ENCODE data around the gene LDLRAD4. TPM values are rescaled to one million over a fixed set of nuclear protein-coding genes. Genes with fewer than 3 reads are reported as not detected.

The LDLRAD4 gene
- polyA plus RNA-seq, 3 donors, result 9.5 to 10.1 (median 9.6) TPM

DNA sequence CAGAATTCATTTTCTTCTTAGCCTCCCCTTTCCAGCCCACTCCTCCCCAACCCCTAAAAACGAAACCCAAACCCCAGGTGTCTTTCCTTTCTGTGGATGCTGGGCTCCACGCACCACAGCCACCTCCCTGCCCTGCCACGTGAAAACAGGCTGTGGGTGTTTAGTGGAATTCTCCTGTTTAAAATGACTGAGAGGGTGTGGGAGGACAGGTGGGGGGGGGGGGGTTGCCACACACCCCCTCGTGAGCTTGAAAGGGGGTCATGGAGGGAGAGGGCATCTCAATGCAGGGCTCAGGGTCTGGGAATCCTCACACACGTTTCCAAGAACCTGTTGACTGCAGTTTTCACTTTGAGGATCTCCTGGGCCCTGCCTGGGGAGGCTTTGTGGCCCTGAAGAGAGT lies 397.5 kb downstream of the LDLRAD4 start:
- DNase-seq (ENCODE audit: low read depth in 3 of 3, low spot score in 2 of 3), result no peak

- DNase-seq (ENCODE audit: low read depth in 3 of 3, low spot score in 2 of 3), result no peak
These were observed 398.0 kb downstream of the LDLRAD4 start for GRCh38 chr18:13616525-13617035.

DNA sequence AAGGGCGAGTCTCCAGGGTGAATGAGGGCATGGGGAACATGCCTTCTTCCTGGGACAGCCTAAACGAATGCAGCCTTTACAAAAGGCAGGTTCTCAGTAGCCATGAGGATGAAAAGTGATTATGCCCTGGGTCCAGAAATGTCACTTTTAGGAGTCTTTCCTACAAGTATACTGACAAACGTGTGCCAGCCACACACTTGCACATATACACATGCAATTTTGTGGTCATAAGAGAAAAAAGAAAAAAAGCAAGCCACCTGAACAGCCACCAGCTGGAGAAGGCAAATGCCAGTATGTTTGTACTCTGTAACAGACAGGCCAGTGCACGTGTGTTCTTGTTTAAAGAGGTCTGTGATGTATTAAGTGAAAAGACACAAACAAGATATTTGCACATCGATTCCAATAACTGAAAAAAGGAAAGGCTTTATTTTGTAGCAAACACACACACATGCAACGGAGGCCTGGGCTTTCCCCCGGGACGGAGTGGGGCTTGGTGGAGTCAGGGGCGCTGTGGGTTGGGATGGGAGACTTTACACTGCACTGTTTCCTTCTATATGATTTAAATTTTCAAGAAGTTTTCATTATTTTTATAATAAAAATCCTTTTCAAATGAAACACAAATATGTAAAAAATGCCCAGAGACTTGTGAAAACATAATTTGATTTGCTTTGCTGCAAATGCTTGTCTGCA lies 399.4 kb downstream of the LDLRAD4 start:
- DNase-seq (ENCODE audit: low read depth in 3 of 3, low spot score in 2 of 3), result no peak

GRCh38 chr18:13618760-13619438 lies 400.3 kb downstream of the LDLRAD4 start:
- no peak for DNase-seq (ENCODE audit: low read depth in 3 of 3, low spot score in 2 of 3)

GRCh38 chr18:13619505-13620205 lies 401.1 kb downstream of the LDLRAD4 start:
- DNase-seq (ENCODE audit: low read depth in 3 of 3, low spot score in 2 of 3), result no peak

GRCh38 chr18:13620206-13620672 lies 401.7 kb downstream of the LDLRAD4 start:
- DNase-seq (ENCODE audit: low read depth in 3 of 3, low spot score in 2 of 3), result no peak

GRCh38 chr18:13620818-13621445 lies 402.4 kb downstream of the LDLRAD4 start:
- no peak for DNase-seq (ENCODE audit: low read depth in 3 of 3, low spot score in 2 of 3)

DNA sequence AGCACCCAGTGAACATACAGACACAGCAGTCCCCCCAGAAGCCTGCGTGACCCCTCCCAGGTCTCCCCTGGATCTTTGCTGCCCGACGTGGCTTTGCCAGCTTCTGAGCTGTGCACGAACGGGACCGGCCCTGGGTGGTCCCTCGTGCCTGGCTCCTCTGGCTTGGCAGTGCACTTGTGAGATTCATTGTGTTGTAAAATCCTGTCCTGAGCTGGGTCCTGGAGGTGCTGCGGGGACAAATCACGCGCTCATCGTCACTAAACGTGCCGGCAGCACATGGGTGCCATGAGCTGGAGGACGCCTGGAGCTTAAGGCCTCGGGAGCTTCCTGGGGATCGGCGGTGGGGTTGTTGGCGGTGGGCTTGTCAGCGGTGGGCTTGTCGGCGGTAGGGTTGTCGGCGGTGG lies 402.9 kb downstream of the LDLRAD4 start:
- no peak for DNase-seq (ENCODE audit: low read depth in 3 of 3, low spot score in 2 of 3)

DNA sequence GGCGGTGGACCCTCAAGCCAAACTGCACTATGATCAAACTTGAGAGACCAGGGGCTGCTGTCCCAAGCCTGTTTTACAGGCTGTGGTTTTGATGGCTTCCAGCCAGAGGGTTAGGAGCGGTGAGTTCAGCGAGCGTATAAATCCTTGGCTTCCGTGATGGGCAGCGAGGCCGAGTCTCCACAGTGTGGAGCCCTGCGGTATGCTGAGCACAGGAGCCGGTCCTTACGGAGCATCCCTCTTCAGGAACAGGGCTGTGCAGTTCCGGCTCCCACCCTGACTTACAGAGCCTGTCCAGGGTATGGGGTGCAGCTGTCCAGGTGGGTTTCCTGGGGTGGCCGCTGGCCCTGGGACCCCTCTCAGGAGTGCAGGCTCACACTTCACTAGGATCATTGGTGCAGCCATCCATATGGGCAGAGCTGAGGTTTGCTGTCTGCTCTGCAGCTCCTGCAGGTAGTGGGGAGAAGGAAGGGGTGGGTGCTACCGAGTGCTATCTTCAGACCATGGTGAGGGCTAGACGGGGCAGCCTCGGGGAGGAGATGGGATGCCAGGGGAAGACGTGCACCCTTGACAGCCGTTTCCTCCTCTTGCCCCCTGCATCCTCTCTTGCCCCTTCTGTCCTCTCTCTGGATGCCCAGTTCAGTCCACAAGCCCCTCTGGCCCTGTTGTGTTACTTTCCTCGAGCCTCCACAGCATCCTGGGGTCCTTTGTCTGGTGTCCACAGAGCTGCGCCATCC lies 403.5 kb downstream of the LDLRAD4 start:
- DNase-seq (ENCODE audit: low read depth in 3 of 3, low spot score in 2 of 3), result no peak

GRCh38 chr18:13622751-13623150 lies 404.2 kb downstream of the LDLRAD4 start:
- no peak for DNase-seq (ENCODE audit: low read depth in 3 of 3, low spot score in 2 of 3)

- DNase-seq (ENCODE audit: low read depth in 3 of 3, low spot score in 2 of 3), result no peak
These were observed 404.8 kb downstream of the LDLRAD4 start for GRCh38 chr18:13623348-13623747.

DNA sequence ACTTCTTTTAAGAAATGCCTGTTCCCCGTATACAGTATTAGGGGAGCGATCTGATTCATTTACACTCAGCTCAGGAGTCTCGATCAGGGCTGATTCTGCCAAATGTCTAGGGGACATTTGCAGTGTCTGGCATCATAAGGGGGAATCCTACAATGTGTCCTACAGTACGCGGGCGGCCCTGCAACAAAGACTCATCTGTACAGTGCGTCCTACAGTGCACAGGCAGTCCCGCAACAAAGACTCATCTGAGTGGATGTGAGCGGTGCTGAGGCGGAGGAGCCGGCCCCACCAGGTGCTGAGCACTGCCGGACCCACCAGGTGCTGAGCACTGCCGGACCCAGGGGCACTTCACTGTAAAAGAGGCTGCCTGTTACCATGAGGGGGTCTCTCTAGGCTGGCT lies 405.3 kb downstream of the LDLRAD4 start:
- no peak for DNase-seq (ENCODE audit: low read depth in 3 of 3, low spot score in 2 of 3)

DNA sequence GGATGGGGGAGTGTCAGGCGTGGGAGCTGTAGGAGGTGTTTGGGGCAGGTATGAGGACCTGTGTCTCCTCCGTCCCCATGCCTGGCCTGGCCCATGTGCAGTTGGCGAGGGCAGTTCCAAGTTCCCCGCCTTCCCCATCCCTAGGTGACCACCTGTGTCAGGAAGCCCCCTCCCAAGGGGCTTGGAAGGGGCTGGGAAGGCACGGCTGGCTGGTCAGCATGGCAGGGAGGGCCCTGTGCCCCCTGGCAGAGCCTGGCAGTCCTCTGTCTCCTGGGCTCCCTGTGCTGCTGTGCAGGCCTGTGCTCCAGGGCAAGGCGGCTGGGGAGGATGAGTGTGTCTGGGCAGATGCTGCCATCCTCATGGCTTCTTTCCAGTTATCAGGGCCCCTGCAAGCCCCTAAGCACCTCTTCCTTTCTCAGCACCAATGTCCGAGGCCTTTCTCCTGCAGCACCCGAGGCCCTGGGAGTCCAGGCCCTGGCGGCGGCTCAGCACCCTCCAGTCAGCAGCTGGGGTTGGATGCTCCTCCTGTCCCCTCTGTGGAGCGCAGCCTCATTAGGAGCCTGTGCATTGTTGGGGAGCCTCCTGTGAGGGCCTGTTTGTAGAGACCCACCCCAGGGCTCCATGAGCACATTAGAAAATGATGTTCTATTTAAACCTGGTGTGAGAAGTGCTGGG lies 406.1 kb downstream of the LDLRAD4 start:
- DNase-seq (ENCODE audit: low read depth in 3 of 3, low spot score in 2 of 3), result no peak

DNA sequence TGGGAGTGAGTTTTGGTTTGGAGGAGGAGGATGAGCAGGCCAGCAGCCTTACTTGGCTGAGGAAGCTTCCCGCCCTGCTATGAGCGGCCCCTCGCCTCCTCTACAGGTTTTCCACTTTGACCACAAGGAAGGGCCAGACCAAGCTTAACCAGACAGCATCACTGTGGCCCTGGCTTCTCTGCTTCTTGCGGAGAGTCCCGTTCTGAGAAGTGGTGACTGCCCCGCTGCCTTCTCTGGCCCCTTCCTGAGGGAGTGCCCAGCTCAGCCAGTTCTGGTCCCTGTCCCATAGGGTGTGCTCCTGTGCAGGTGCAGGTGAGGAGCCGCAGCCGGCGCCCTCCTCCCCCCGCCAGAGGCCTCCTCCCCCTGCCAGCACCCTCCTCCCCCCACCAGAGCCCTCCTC lies 406.8 kb downstream of the LDLRAD4 start:
- DNase-seq (ENCODE audit: low read depth in 3 of 3, low spot score in 2 of 3), result no peak

DNA sequence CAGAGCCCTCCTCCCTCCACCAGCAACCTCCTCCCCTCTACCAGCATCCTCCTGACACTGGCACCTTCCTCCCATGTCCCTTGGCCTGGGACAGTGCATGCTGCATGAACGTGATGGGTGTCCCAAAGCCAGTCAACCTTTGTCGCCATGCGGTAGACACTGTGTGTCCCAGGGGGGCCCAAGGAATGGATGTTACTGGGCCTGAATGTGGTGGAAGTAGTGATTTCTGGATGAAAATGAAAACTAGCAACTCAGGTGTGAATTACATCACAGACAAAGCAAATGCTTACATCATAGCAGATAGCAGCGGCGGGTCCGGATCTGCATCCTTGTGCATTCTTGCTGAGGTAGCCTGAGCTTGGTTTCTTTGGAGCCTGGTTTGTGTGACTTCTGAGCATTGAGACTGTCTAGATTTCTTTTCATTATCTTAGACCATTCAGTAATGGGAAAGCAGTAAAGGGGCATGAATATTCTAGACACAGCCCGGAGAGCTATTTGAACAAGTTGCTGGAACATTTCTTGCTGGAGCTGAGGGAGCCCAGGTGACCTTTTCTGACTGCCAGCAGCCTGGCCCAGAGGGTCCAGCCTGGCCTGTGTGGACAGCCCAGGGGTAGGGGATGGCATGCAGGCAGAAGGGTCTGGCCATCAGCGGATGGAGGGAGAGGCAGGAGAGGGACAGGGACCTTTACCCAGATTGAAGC lies 407.4 kb downstream of the LDLRAD4 start:
- DNase-seq (ENCODE audit: low read depth in 3 of 3, low spot score in 2 of 3), result no peak

- DNase-seq (ENCODE audit: low read depth in 3 of 3, low spot score in 2 of 3), result no peak
These were observed 408.0 kb downstream of the LDLRAD4 start for GRCh38 chr18:13626544-13626908.

DNA sequence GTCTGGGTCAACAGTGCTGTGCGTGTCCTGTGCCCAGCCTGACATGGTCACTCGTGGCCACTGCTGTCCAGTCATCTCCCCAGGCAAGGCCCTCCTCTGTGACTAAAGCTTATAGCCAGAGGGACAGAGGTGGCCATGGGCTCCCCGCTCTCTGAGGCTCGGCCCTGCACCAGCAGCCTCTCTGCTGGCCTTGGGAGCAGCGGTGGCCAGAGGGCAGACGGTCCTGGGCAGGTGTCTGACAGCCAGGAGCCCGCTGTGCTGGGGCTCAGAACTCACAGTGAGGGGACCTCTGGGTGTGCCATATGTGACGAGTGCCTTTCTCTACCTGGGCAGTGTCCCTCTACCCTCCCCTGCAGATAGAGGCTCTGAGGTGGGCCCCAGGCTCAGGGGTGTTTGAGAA lies 409.1 kb downstream of the LDLRAD4 start:
- no peak for DNase-seq (ENCODE audit: low read depth in 3 of 3, low spot score in 2 of 3)

GRCh38 chr18:13628211-13628610 lies 409.7 kb downstream of the LDLRAD4 start:
- no peak for DNase-seq (ENCODE audit: low read depth in 3 of 3, low spot score in 2 of 3)

All from right renal cortex interstitium (tissue), 3 donors.